Ovary (tissue), 9 donors: ENCODE data around the gene RHO. TPM values are rescaled to one million over a fixed set of nuclear protein-coding genes. Genes with fewer than 3 reads are reported as not detected.

ENCODE experiments used
- DNase-seq, 5 donors: peaks; one replicate each; pipeline ENCODE4 v3.0.0-alpha.2; 2019 to 2020
- H3K27ac ChIP-seq, 2 donors: fragments of 200-600 bp; one replicate each; pipeline versions ENCODE4 v1.5.1 to v1.8.0; 2019 to 2022
- H3K27me3 ChIP-seq: fragments of 200-600 bp; one replicate; pipeline ENCODE4 v1.8.0; 2022
- H3K36me3 ChIP-seq: fragments of 200-600 bp; sonication (generic); one replicate; pipeline ENCODE4 v1.5.1; 2019
- H3K4me1 ChIP-seq: one replicate; pipeline ENCODE4 v1.8.1; 2013; ENCODE audit warnings: mild to moderate bottlenecking, moderate library complexity; ENCODE audit not compliant: insufficient read depth
- H3K4me3 ChIP-seq: fragments of 200-600 bp; sonication (generic); one replicate; pipeline ENCODE4 v1.5.1; 2017
- H3K9me3 ChIP-seq, 2 donors: fragments of 200-600 bp in 1 of 2; sonication (generic) in 1 of 2; one replicate each; pipeline versions ENCODE4 v1.5.1 to v1.8.1; 2013 to 2019; ENCODE audit warnings: mild to moderate bottlenecking in 1 of 2, moderate library complexity in 1 of 2
- EP300 ChIP-seq: sonication (generic); formaldehyde crosslinking; IDR thresholded peaks from one replicate; pipeline ENCODE4 v1.6.1; 2017; ENCODE audit warnings: antibody characterized with exemption
- POLR2A ChIP-seq: fragments of 450-650 bp; IDR thresholded peaks from one replicate; pipeline ENCODE4 v1.6.1; 2017; ENCODE audit warnings: antibody characterized with exemption, mild to moderate bottlenecking, moderate library complexity
- WGBS, 3 donors: extraction: QIAGEN DNeasy Blood & Tissue Kit in 1 of 3; methylation state at CpG; one replicate each; pipeline versions ENCODE4 v1.1.5 to v1.1.7; 2013 to 2017; 5-methylcytosine and 5-hydroxymethylcytosine counted together
- intact Hi-C, 4 donors: fragments of 100-400 bp; cut with DNase I; formaldehyde crosslinking; loops; one replicate each; pipeline versions ENCODE4 v1.11.0 to v1.15.1; 2022 to 2023
- polyA plus RNA-seq, 2 donors: library from polyadenylated mRNA; stranded (reverse); fragments of 200-250 nt in 1 of 2; fragments of 350-450 nt in 1 of 2; fragmentation: Illumina TruSeq in 1 of 2; extraction: RNeasy Lipid Tissue Mini Kit (QIAGEN cat#74804) in 1 of 2; gene quantifications; one replicate each; pipeline ENCODE4 v1.2.3, GENCODE V29; 2013 to 2014
- total RNA-seq, 7 donors: library from RNA; depleted of rRNA in 2 of 7; stranded (reverse); fragments of >200 nt in 2 of 7; fragmentation: NEBNext Ultra II Directional in 3 of 7; extraction: Animal tissue kit (Norgen Biotek cat#: 25700) in 3 of 7; gene quantifications; one replicate each; pipeline versions ENCODE4 v1.1.0 to v1.2.4, GENCODE V29; 2016 to 2023
- TF ChIP-seq, protein P1 (sequence below), 3 donors: fragments of 450-650 bp in 2 of 3; fragments of 200-600 bp in 1 of 3; IDR thresholded peaks; one replicate each; pipeline versions ENCODE4 v1.5.1 to v1.8.0; 2016 to 2022; ENCODE audit warnings: antibody characterized with exemption in 3 of 3, mild to moderate bottlenecking in 1 of 3
- donor health status: DM: no; HTN: no; CAD: no; lungs with moderate emphysema.
- donor health status: DM: no; HTN: no; CAD: no.
- donor health status: Bipolar disorder and iron deficiency.
- donor health status: DM: yes; HTN: yes; CAD: no.
- donor health status: DM: no; HTN: no; CAD: no.
- donor health status: DM: yes; HTN: yes; CAD: no.

RHO gene
- total and polyA plus RNA-seq, 9 donors, result 0.13 to 0.24 TPM; not detected in 7

DNA sequence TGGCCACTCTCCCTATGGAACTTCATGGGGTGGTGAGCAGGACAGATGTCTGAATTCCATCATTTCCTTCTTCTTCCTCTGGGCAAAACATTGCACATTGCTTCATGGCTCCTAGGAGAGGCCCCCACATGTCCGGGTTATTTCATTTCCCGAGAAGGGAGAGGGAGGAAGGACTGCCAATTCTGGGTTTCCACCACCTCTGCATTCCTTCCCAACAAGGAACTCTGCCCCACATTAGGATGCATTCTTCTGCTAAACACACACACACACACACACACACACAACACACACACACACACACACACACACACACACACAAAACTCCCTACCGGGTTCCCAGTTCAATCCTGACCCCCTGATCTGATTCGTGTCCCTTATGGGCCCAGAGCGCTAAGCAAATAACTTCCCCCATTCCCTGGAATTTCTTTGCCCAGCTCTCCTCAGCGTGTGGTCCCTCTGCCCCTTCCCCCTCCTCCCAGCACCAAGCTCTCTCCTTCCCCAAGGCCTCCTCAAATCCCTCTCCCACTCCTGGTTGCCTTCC is 1.9 kb downstream of the RHO start:
- Histone ChIP-seq H3K4me3 (no peak overlapping the region), H3K27me3 (no peaks in the 10 kb centered on the region), H3K27ac (no peak overlapping the region), H3K4me1 (peaks cover 6% of the 10 kb centered on the region), H3K36me3 (no peaks in the 10 kb centered on the region), H3K9me3 (no peaks in the 10 kb centered on the region)
- intact Hi-C loops, result no loop called here
- DNase-seq, result no peak
- no peak for TF ChIP-seq EP300
- TF ChIP-seq, protein P1, sequence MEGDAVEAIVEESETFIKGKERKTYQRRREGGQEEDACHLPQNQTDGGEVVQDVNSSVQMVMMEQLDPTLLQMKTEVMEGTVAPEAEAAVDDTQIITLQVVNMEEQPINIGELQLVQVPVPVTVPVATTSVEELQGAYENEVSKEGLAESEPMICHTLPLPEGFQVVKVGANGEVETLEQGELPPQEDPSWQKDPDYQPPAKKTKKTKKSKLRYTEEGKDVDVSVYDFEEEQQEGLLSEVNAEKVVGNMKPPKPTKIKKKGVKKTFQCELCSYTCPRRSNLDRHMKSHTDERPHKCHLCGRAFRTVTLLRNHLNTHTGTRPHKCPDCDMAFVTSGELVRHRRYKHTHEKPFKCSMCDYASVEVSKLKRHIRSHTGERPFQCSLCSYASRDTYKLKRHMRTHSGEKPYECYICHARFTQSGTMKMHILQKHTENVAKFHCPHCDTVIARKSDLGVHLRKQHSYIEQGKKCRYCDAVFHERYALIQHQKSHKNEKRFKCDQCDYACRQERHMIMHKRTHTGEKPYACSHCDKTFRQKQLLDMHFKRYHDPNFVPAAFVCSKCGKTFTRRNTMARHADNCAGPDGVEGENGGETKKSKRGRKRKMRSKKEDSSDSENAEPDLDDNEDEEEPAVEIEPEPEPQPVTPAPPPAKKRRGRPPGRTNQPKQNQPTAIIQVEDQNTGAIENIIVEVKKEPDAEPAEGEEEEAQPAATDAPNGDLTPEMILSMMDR (IDR thresholded peaks at IDR 0.05), result no peak
- TF ChIP-seq POLR2A, result no peak
- WGBS, 3 donors, result 13 to 19% (median 18%) methylated on average over 6 of the region's 6 CpGs

DNA sequence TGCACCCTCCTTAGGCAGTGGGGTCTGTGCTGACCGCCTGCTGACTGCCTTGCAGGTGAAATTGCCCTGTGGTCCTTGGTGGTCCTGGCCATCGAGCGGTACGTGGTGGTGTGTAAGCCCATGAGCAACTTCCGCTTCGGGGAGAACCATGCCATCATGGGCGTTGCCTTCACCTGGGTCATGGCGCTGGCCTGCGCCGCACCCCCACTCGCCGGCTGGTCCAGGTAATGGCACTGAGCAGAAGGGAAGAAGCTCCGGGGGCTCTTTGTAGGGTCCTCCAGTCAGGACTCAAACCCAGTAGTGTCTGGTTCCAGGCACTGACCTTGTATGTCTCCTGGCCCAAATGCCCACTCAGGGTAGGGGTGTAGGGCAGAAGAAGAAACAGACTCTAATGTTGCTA is 2.4 kb downstream of the RHO start:
- peaks cover 8% of the 10 kb centered on the region for H3K4me1 ChIP-seq
- H3K9me3 ChIP-seq, result no peaks in the 10 kb centered on the region
- H3K36me3 ChIP-seq, result no peaks in the 10 kb centered on the region
- H3K4me3 ChIP-seq, result no peak overlapping the region
- no peaks in the 10 kb centered on the region for H3K27me3 ChIP-seq
- TF ChIP-seq, protein P1 (IDR thresholded peaks at IDR 0.05), result no peak
- TF ChIP-seq POLR2A, result no peak
- no peak for TF ChIP-seq EP300
- intact Hi-C loops, result no loop called here
- no peak overlapping the region for H3K27ac ChIP-seq
- WGBS, 3 donors, result 96 to 97% (median 96%) methylated on average over 13 of the region's 13 CpGs
- DNase-seq, result no peak

DNA sequence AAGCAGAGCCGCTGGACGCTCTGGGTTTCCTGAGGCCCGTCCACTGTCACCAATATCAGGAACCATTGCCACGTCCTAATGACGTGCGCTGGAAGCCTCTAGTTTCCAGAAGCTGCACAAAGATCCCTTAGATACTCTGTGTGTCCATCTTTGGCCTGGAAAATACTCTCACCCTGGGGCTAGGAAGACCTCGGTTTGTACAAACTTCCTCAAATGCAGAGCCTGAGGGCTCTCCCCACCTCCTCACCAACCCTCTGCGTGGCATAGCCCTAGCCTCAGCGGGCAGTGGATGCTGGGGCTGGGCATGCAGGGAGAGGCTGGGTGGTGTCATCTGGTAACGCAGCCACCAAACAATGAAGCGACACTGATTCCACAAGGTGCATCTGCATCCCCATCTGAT is 3.3 kb downstream of the RHO start:
- Histone ChIP-seq H3K9me3 (no peaks in the 10 kb centered on the region), H3K4me3 (no peak overlapping the region), H3K27ac (no peak overlapping the region), H3K4me1 (peaks cover 11% of the 10 kb centered on the region), H3K27me3 (no peaks in the 10 kb centered on the region), H3K36me3 (no peaks in the 10 kb centered on the region)
- WGBS, 3 donors, result 96 to 97% (median 97%) methylated on average over 11 of the region's 11 CpGs
- no peak for DNase-seq
- no peak for TF ChIP-seq EP300
- intact Hi-C loops, result no loop called here

DNA sequence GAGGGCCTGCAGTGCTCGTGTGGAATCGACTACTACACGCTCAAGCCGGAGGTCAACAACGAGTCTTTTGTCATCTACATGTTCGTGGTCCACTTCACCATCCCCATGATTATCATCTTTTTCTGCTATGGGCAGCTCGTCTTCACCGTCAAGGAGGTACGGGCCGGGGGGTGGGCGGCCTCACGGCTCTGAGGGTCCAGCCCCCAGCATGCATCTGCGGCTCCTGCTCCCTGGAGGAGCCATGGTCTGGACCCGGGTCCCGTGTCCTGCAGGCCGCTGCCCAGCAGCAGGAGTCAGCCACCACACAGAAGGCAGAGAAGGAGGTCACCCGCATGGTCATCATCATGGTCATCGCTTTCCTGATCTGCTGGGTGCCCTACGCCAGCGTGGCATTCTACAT is 3.8 kb downstream of the RHO start:
- H3K4me3 ChIP-seq, result no peak overlapping the region
- no peak overlapping the region for H3K27ac ChIP-seq
- no peak for DNase-seq
- intact Hi-C loops, result no loop called here
- no peaks in the 10 kb centered on the region for H3K27me3 ChIP-seq
- TF ChIP-seq POLR2A, result no peak
- TF ChIP-seq, protein P1 (IDR thresholded peaks at IDR 0.05), result no peak
- no peak for TF ChIP-seq EP300
- WGBS, 3 donors, result 95 to 97% (median 96%) methylated on average over 20 of the region's 20 CpGs
- peaks cover 11% of the 10 kb centered on the region for H3K4me1 ChIP-seq
- H3K9me3 ChIP-seq, result no peaks in the 10 kb centered on the region
- no peaks in the 10 kb centered on the region for H3K36me3 ChIP-seq

DNA sequence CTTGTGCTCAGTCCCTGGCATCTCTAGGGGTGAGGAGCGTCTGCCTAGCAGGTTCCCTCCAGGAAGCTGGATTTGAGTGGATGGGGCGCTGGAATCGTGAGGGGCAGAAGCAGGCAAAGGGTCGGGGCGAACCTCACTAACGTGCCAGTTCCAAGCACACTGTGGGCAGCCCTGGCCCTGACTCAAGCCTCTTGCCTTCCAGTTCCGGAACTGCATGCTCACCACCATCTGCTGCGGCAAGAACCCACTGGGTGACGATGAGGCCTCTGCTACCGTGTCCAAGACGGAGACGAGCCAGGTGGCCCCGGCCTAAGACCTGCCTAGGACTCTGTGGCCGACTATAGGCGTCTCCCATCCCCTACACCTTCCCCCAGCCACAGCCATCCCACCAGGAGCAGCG is 5.0 kb downstream of the RHO start:
- Histone ChIP-seq H3K36me3 (no peaks in the 10 kb centered on the region), H3K9me3 (no peaks in the 10 kb centered on the region), H3K27ac (no peak overlapping the region), H3K4me1 (peaks cover 11% of the 10 kb centered on the region), H3K4me3 (no peak overlapping the region), H3K27me3 (no peaks in the 10 kb centered on the region)
- DNase-seq, result no peak
- TF ChIP-seq POLR2A (no peak), EP300 (no peak)
- TF ChIP-seq, protein P1 (IDR thresholded peaks at IDR 0.05), result no peak
- 92 to 96% (median 94%) methylated on average over 16 of the region's 16 CpGs for WGBS, 3 donors
- intact Hi-C loops, result no loop called here
